Thoracic aorta (tissue), 2 donors: ENCODE measurements around the gene MCAT. TPM values are rescaled to one million over a fixed set of nuclear protein-coding genes. Genes with fewer than 3 reads are reported as not detected.

Experiments used
- ATAC-seq: fragments of 150-250 bp; one replicate; pipeline ENCODE4 v1.8.0; 2017; ENCODE audit warnings: low read depth; ENCODE audit not compliant: insufficient number of reproducible peaks, low FRiP score
- DNase-seq: peaks from one replicate; pipeline ENCODE4 v3.0.0-alpha.2; 2020; ENCODE audit warnings: low spot score
- H3K27ac ChIP-seq, 2 donors: fragments of 200-600 bp; sonication (generic); 1 replicate in 1 of 2; 2 replicates in 1 of 2; pipeline ENCODE4 v1.5.1; 2016; ENCODE audit warnings: mild to moderate bottlenecking in 2 of 2, moderate library complexity in 2 of 2
- H3K27me3 ChIP-seq: fragments of 200-600 bp; sonication (generic); replicated peaks from 2 replicates; pipeline ENCODE4 v1.6.0; 2016; ENCODE audit warnings: mild to moderate bottlenecking; ENCODE audit not compliant: insufficient read depth
- H3K36me3 ChIP-seq: fragments of 200-600 bp; sonication (generic); one replicate; pipeline ENCODE4 v1.5.1; 2016
- H3K4me1 ChIP-seq, 2 donors: fragments of 200-600 bp; sonication (generic); 1 replicate in 1 of 2; 2 replicates in 1 of 2; pipeline versions ENCODE4 v1.5.1 to v1.6.0; 2016; ENCODE audit warnings: low read depth in 2 of 2, mild to moderate bottlenecking in 1 of 2; ENCODE audit not compliant: control insufficient read depth in 1 of 2
- H3K4me3 ChIP-seq: fragments of 200-600 bp; sonication (generic); 2 replicates; pipeline ENCODE4 v1.5.1; 2016; ENCODE audit warnings: mild to moderate bottlenecking
- H3K9me3 ChIP-seq: fragments of 200-600 bp; sonication (generic); 2 replicates; pipeline ENCODE4 v1.5.1; 2016
- CTCF ChIP-seq: fragments of 200-600 bp; sonication (generic); IDR thresholded peaks from one replicate; pipeline ENCODE4 v1.5.1; 2019; ENCODE audit warnings: antibody characterized with exemption
- total RNA-seq, 2 donors: library from RNA; depleted of rRNA; stranded (reverse); fragments of >200 nt; gene quantifications; one replicate each; pipeline versions ENCODE4 v1.1.0 to v1.2.3, GENCODE V29; 2016

MCAT gene
- total RNA-seq, 2 donors from 2014 or later, result 9.5 to 16.1 TPM

GRCh38 chr22:43127166-43127908, 15.9 kb downstream of the MCAT start:
- H3K9me3 ChIP-seq, result no peaks in the 10 kb centered on the region
- no peak overlapping the region for H3K27ac ChIP-seq
- no peak for ATAC-seq

GRCh38 chr22:43126501-43127165, 16.6 kb downstream of the MCAT start:
- H3K36me3 ChIP-seq, result no peaks in the 10 kb centered on the region
- no peak for TF ChIP-seq CTCF
- no peak overlapping the region for H3K4me3 ChIP-seq
- no peak for DNase-seq
- H3K27ac ChIP-seq, result no peak overlapping the region
- H3K4me1 ChIP-seq, result peaks cover 0 to 7% of the 10 kb centered on the region in 2 donors
- no peaks in the 10 kb centered on the region for H3K27me3 ChIP-seq
- no peaks in the 10 kb centered on the region for H3K9me3 ChIP-seq
- ATAC-seq, result no peak

More at GRCh38 chr22:43127166-43127908, 15.9 kb downstream of the MCAT start:
- no peaks in the 10 kb centered on the region for H3K36me3 ChIP-seq
- no peak for DNase-seq
- H3K27me3 ChIP-seq, result no peaks in the 10 kb centered on the region
- TF ChIP-seq CTCF, result no peak
- H3K4me3 ChIP-seq, result no peak overlapping the region
- peaks cover 0 to 14% of the 10 kb centered on the region in 2 donors for H3K4me1 ChIP-seq

- Histone ChIP-seq H3K27ac (no peak overlapping the region), H3K27me3 (no peaks in the 10 kb centered on the region), H3K9me3 (no peaks in the 10 kb centered on the region), H3K36me3 (no peaks in the 10 kb centered on the region), H3K4me3 (no peak overlapping the region), H3K4me1 (no peaks in the 10 kb centered on the region)
- DNase-seq (no peak), ATAC-seq (no peak)
- no peak for TF ChIP-seq CTCF
Measured at GRCh38 chr22:43118953-43119458, 24.2 kb downstream of the MCAT start.

- Histone ChIP-seq H3K4me1 (no peaks in the 10 kb centered on the region), H3K4me3 (no peak overlapping the region), H3K27me3 (no peaks in the 10 kb centered on the region), H3K36me3 (no peaks in the 10 kb centered on the region), H3K9me3 (no peaks in the 10 kb centered on the region), H3K27ac (no peak overlapping the region)
- ATAC-seq (no peak), DNase-seq (no peak)
- TF ChIP-seq CTCF, result no peak
Measured at GRCh38 chr22:43118024-43118849, 25.0 kb downstream of the MCAT start.

GRCh38 chr22:43116932-43117331, 26.3 kb downstream of the MCAT start:
- no peaks in the 10 kb centered on the region for H3K9me3 ChIP-seq
- H3K4me1 ChIP-seq, result no peaks in the 10 kb centered on the region
- no peaks in the 10 kb centered on the region for H3K36me3 ChIP-seq
- no peak for TF ChIP-seq CTCF
- ATAC-seq (no peak), DNase-seq (no peak)
- H3K27ac ChIP-seq, result no peak overlapping the region
- H3K4me3 ChIP-seq, result no peak overlapping the region
- peaks cover 8% of the 10 kb centered on the region for H3K27me3 ChIP-seq
